GM12878 (cell line): ENCODE results near the gene SLC38A5.

Experiments
- CHD4 ChIP-seq: fragments of 200-600 bp; sonication (generic); IDR thresholded peaks from 2 replicates; pipeline ENCODE4 v1.6.1; 2016; ENCODE audit warnings: mild to moderate bottlenecking
- EGR1 ChIP-seq, 2 experiments: IDR thresholded peaks; 1 replicate in 1 of 2; 2 replicates in 1 of 2; pipeline ENCODE4 v1.6.1; 2011 to 2012; ENCODE audit warnings: low read depth in 2 of 2, low read length in 2 of 2, borderline replicate concordance in 1 of 2, mild to moderate bottlenecking in 1 of 2, moderate library complexity in 1 of 2
- FOS ChIP-seq: IDR thresholded peaks from 3 replicates; pipeline ENCODE4 v1.6.1; 2011; ENCODE audit warnings: borderline replicate concordance; ENCODE audit not compliant: insufficient read length; ENCODE audit errors: extremely low read depth
- MYC ChIP-seq: IDR thresholded peaks from 2 replicates; pipeline ENCODE4 v1.6.1; 2011; ENCODE audit warnings: mild to moderate bottlenecking, low read length, moderate library complexity, inconsistent platforms; ENCODE audit not compliant: insufficient read depth, insufficient replicate concordance, insufficient read length, severe bottlenecking
- NR2C1 ChIP-seq: fragments of 450-650 bp; IDR thresholded peaks from 2 replicates; pipeline ENCODE4 v1.6.1; 2017; ENCODE audit warnings: antibody characterized with exemption, mild to moderate bottlenecking, moderate library complexity
- POLR2AphosphoS5 ChIP-seq: IDR thresholded peaks from 2 replicates; pipeline ENCODE4 v1.6.1; 2011; ENCODE audit warnings: mild to moderate bottlenecking, low read length, inconsistent platforms
- RAD51 ChIP-seq: fragments of 450-650 bp; IDR thresholded peaks from 2 replicates; pipeline ENCODE4 v1.6.1; 2016; ENCODE audit warnings: moderate library complexity, mild to moderate bottlenecking, inconsistent platforms
- SIN3A ChIP-seq: IDR thresholded peaks from 2 replicates; pipeline ENCODE4 v1.6.1; 2012; ENCODE audit warnings: low read depth, low read length, improper control_type of control experiment
- SMAD1 ChIP-seq: fragments of 450-650 bp; IDR thresholded peaks from 2 replicates; pipeline ENCODE4 v1.6.1; 2018; ENCODE audit warnings: mild to moderate bottlenecking, low read depth; ENCODE audit not compliant: partially characterized antibody
- TAF1 ChIP-seq: IDR thresholded peaks from 2 replicates; pipeline ENCODE4 v1.6.1; 2011; ENCODE audit warnings: mild to moderate bottlenecking, low read depth, low read length, borderline replicate concordance
- TF ChIP-seq, protein P1 (sequence below), 3 experiments: IDR thresholded peaks in 2 of 3; conservative IDR thresholded peaks in 1 of 3; 2 replicates each; pipeline ENCODE4 v1.5.1; 2011; ENCODE audit warnings: low read depth in 3 of 3, low read length in 3 of 3, mild to moderate bottlenecking in 3 of 3, control low read depth in 2 of 3, moderate library complexity in 2 of 3, inconsistent platforms in 1 of 3, mixed read lengths in 1 of 3; ENCODE audit not compliant: control insufficient read depth in 2 of 3, insufficient read depth in 1 of 3; ENCODE audit errors: extremely low read depth in 1 of 3
- TF ChIP-seq, protein P2 (sequence below): fragments of 450-650 bp; formaldehyde crosslinking; IDR thresholded peaks from 2 replicates; pipeline ENCODE4 v1.4.0; 2022; ENCODE audit warnings: mild to moderate bottlenecking, moderate library complexity

DNA sequence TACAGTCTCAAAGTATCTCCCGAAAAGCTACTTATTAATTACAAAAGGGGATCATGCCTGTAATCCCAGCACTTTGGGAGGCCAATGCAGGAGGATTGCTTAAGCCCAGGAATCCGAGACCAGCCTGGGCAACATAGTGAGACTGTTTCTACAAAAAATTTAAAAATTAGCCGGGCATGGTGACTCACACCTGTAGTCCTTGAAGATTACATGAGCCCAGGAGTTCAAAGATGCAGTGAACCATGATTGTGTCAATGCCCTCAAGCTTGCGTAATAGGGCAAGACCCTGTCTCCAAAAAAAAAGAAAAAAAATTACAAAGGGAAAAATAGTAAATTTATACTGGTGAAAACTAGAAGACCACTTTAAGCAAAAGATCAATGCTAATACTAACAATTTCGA, 35.4 kb upstream of the SLC38A5 start:
- TF ChIP-seq RAD51 (no peak), POLR2AphosphoS5 (no peak), SIN3A (no peak), TAF1 (no peak), SMAD1 (no peak), NR2C1 (no peak), CHD4 (no peak), EGR1 (IDR thresholded peaks at IDR 0.05; ENCODE audit: borderline replicate concordance in 1 of 2, low read depth in 2 of 2, low read length in 2 of 2) (no peak), FOS (no peak), MYC (no peak)
- TF ChIP-seq, protein P1, sequence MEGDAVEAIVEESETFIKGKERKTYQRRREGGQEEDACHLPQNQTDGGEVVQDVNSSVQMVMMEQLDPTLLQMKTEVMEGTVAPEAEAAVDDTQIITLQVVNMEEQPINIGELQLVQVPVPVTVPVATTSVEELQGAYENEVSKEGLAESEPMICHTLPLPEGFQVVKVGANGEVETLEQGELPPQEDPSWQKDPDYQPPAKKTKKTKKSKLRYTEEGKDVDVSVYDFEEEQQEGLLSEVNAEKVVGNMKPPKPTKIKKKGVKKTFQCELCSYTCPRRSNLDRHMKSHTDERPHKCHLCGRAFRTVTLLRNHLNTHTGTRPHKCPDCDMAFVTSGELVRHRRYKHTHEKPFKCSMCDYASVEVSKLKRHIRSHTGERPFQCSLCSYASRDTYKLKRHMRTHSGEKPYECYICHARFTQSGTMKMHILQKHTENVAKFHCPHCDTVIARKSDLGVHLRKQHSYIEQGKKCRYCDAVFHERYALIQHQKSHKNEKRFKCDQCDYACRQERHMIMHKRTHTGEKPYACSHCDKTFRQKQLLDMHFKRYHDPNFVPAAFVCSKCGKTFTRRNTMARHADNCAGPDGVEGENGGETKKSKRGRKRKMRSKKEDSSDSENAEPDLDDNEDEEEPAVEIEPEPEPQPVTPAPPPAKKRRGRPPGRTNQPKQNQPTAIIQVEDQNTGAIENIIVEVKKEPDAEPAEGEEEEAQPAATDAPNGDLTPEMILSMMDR (IDR thresholded peaks at IDR 0.05 in 2 of 3, conservative IDR thresholded peaks at IDR 0.05 in 1 of 3; ENCODE audit: control insufficient read depth in 2 of 3, extremely low read depth in 1 of 3, insufficient read depth in 1 of 3, low read depth in 3 of 3, low read length in 3 of 3): no peak
- TF ChIP-seq, protein P2, sequence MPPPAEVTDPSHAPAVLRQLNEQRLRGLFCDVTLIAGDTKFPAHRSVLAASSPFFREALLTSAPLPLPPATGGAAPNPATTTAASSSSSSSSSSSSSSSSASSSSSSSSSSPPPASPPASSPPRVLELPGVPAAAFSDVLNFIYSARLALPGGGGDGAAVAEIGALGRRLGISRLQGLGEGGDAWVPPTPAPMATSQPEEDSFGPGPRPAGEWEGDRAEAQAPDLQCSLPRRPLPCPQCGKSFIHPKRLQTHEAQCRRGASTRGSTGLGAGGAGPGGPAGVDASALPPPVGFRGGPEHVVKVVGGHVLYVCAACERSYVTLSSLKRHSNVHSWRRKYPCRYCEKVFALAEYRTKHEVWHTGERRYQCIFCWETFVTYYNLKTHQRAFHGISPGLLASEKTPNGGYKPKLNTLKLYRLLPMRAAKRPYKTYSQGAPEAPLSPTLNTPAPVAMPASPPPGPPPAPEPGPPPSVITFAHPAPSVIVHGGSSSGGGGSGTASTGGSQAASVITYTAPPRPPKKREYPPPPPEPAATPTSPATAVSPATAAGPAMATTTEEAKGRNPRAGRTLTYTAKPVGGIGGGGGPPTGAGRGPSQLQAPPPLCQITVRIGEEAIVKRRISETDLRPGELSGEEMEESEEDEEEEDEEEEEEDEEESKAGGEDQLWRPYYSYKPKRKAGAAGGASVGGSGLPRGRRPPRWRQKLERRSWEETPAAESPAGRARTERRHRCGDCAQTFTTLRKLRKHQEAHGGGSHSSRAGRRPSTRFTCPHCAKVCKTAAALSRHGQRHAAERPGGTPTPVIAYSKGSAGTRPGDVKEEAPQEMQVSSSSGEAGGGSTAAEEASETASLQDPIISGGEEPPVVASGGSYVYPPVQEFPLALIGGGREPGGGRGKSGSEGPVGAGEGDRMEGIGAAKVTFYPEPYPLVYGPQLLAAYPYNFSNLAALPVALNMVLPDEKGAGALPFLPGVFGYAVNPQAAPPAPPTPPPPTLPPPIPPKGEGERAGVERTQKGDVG (CRISPR knock-in tag): no peak
